AG04450 (cell line): ENCODE measurements around the gene CNTNAP2. TPM values are rescaled to one million over a fixed set of nuclear protein-coding genes. Genes with fewer than 3 reads are reported as not detected.

ENCODE experiments used
- CTCF ChIA-PET: fragments of 300-600, 350-600 bp; formaldehyde crosslinking; extraction: SDS; loops from one replicate; lab custom pipeline; 2022; ENCODE audit warnings: antibody characterized with exemption, inconsistent platforms; lab: Charles Lee
- POLR2A ChIA-PET: fragments of 350-600 bp; formaldehyde crosslinking; extraction: SDS; loops from one replicate; lab custom pipeline; 2021; ENCODE audit warnings: antibody characterized with exemption, inconsistent platforms; lab: Yijun Ruan, JAX
- DNase-seq: peaks from one replicate; pipeline ENCODE4 v3.0.0-alpha.2; 2011; ENCODE audit warnings: low read depth, low spot score
- H3K27ac ChIP-seq: one replicate; pipeline ENCODE4 v1.5.1; 2012; ENCODE audit warnings: low read depth, low read length, control low read depth
- H3K27me3 ChIP-seq: one replicate; pipeline ENCODE4 v1.6.0; 2012; ENCODE audit warnings: low read length; ENCODE audit not compliant: control insufficient read depth, insufficient read depth
- H3K4me3 ChIP-seq: 2 replicates; pipeline ENCODE4 v1.5.1; 2011; ENCODE audit warnings: mild to moderate bottlenecking, low read depth, low read length, control low read depth
- H3K9me3 ChIP-seq: 2 replicates; pipeline ENCODE4 v1.5.1; 2012; ENCODE audit warnings: low read length; ENCODE audit not compliant: control insufficient read depth, insufficient read depth
- CTCF ChIP-seq: IDR thresholded peaks from 2 replicates; pipeline ENCODE4 v1.5.1; 2011; ENCODE audit warnings: low read depth, low read length, control low read depth, inconsistent platforms
- polyA plus RNA-seq: library from polyadenylated mRNA; depleted of rRNA; stranded (reverse); fragments of >200 nt; gene quantifications from 2 replicates; pipeline ENCODE4 v1.2.3, GENCODE V29; 2011

CNTNAP2 gene
- polyA plus RNA-seq, 1 experiment: not detected

- DNase-seq: no peak
- H3K9me3 ChIP-seq: peaks cover 4% of the 10 kb centered on the region; the same call in 1 of the 2 replicates
- ChIA-PET CTCF (no interaction called here), POLR2A (no interaction called here)
- H3K27ac ChIP-seq: no peak overlapping the region
- TF ChIP-seq CTCF: no peak
- no peak overlapping the region for H3K4me3 ChIP-seq
- no peaks in the 10 kb centered on the region for H3K27me3 ChIP-seq
Observed at GRCh38 chr7:147014286-147014955, 897.8 kb downstream of the CNTNAP2 start.

- TF ChIP-seq CTCF: no peak
- H3K4me3 ChIP-seq: no peak overlapping the region
- no peak overlapping the region for H3K27ac ChIP-seq
- POLR2A ChIA-PET: no interaction called here
- DNase-seq: no peak
- no peaks in the 10 kb centered on the region for H3K27me3 ChIP-seq
- H3K9me3 ChIP-seq: peaks cover 4% of the 10 kb centered on the region; the same call in 1 of the 2 replicates
- CTCF ChIA-PET: no interaction called here
Observed at GRCh38 chr7:147015999-147016398, 899.4 kb downstream of the CNTNAP2 start.

GRCh38 chr7:147022056-147022455 lies 905.5 kb downstream of the CNTNAP2 start:
- ChIA-PET POLR2A (no interaction called here), CTCF (no interaction called here)
- Histone ChIP-seq H3K9me3 (no peaks in the 10 kb centered on the region; the same call in 1 of the 2 replicates), H3K27me3 (no peaks in the 10 kb centered on the region), H3K4me3 (no peak overlapping the region), H3K27ac (no peak overlapping the region)
- DNase-seq: no peak
- no peak for TF ChIP-seq CTCF

GRCh38 chr7:147023440-147023839 lies 906.8 kb downstream of the CNTNAP2 start:
- H3K4me3 ChIP-seq: no peak overlapping the region
- H3K27ac ChIP-seq: no peak overlapping the region
- no peak for TF ChIP-seq CTCF
- no peaks in the 10 kb centered on the region for H3K27me3 ChIP-seq
- POLR2A ChIA-PET: no interaction called here
- CTCF ChIA-PET: no interaction called here
- no peaks in the 10 kb centered on the region; the same call in 1 of the 2 replicates for H3K9me3 ChIP-seq
- DNase-seq: no peak

- Histone ChIP-seq H3K27ac (no peak overlapping the region), H3K4me3 (no peak overlapping the region), H3K27me3 (no peaks in the 10 kb centered on the region), H3K9me3 (peaks cover 8% of the 10 kb centered on the region)
- CTCF ChIA-PET: no interaction called here
- no peak for DNase-seq
- POLR2A ChIA-PET: no interaction called here
- no peak for TF ChIP-seq CTCF
Observed at GRCh38 chr7:147029953-147030352, 913.4 kb downstream of the CNTNAP2 start.
